Activated CD8-positive, alpha-beta T cell treated with anti-CD3 and anti-CD28 coated beads for 36 hours (primary cell): Measurements from ENCODE around the gene TTC33. TPM values are rescaled to one million over a fixed set of nuclear protein-coding genes. Genes with fewer than 3 reads are reported as not detected.
A peak's percentile ranks its signal among the peaks of the same experiment; 100 is the strongest.

Source experiments
- ATAC-seq: fragments of 200-7000 bp; cut with Tn5 transposase; one replicate; pipeline ENCODE4 v1.10.0; 2021; ENCODE audit warnings: mild to moderate bottlenecking, moderate library complexity
- CTCF ChIA-PET: fragments of 350-600 bp; sonication (Branson Sonifier 250); formaldehyde crosslinking; loops from one replicate; lab custom pipeline; 2021; ENCODE audit warnings: antibody characterized with exemption; lab: Charles Lee
- POLR2A ChIA-PET: fragments of 350-600 bp; sonication (Branson Sonifier 250); formaldehyde crosslinking; loops from one replicate; lab custom pipeline; 2021; ENCODE audit warnings: antibody characterized with exemption; lab: Charles Lee
- DNase-seq: peaks from one replicate; pipeline ENCODE4 v3.0.0-alpha.2; 2020
- H3K27ac Mint-ChIP-seq: one replicate; pipeline ENCODE4 v1.8.0; 2021; ENCODE audit warnings: mild to moderate bottlenecking, mixed read lengths
- H3K27me3 Mint-ChIP-seq: one replicate; pipeline ENCODE4 v1.8.0; 2021; ENCODE audit warnings: mixed read lengths
- H3K36me3 Mint-ChIP-seq: one replicate; pipeline ENCODE4 v1.8.0; 2021; ENCODE audit warnings: low read depth, mixed read lengths
- H3K4me1 Mint-ChIP-seq: one replicate; pipeline ENCODE4 v1.8.0; 2021; ENCODE audit warnings: low read depth, mixed read lengths
- H3K4me3 Mint-ChIP-seq: one replicate; pipeline ENCODE4 v1.8.0; 2021; ENCODE audit warnings: mild to moderate bottlenecking, moderate library complexity, mixed read lengths
- H3K9me3 Mint-ChIP-seq: one replicate; pipeline ENCODE4 v1.8.0; 2021; ENCODE audit warnings: mixed read lengths
- CTCF ChIP-seq: fragments of 200-600 bp; IDR thresholded peaks from one replicate; pipeline ENCODE4 v1.8.0; 2022; ENCODE audit warnings: antibody characterized with exemption, mild to moderate bottlenecking
- intact Hi-C: fragments of 100-400 bp; cut with micrococcal nuclease; formaldehyde crosslinking; loops from one replicate; pipeline ENCODE4 v1.10.0; 2022
- total RNA-seq, 2 experiments: library from RNA; stranded (reverse); gene quantifications; one replicate each; pipeline ENCODE4 v1.2.3, GENCODE V29; 2021

The TTC33 gene
- total RNA-seq, 2 experiments from 2014 or later, result 21.4 to 21.5 TPM

GRCh38 chr5:40587376-40587775, 168.4 kb downstream of the TTC33 start:
- ATAC-seq (no peak), DNase-seq (no peak)
- H3K27me3 Mint-ChIP-seq, result no peaks in the 10 kb centered on the region
- CTCF ChIA-PET, result no interaction called here
- no peak overlapping the region for H3K27ac Mint-ChIP-seq
- H3K36me3 Mint-ChIP-seq, result no peaks in the 10 kb centered on the region
- intact Hi-C loops, result no loop called here
- peaks cover 7% of the 10 kb centered on the region for H3K9me3 Mint-ChIP-seq
- H3K4me3 Mint-ChIP-seq, result no peak overlapping the region
- H3K4me1 Mint-ChIP-seq, result peaks cover 22% of the 10 kb centered on the region
- POLR2A ChIA-PET, result no interaction called here
- no peak for TF ChIP-seq CTCF

- no peak for DNase-seq
- intact Hi-C loops, result no loop called here
- TF ChIP-seq CTCF, result no peak
- peak; percentile 37 for ATAC-seq
- H3K27ac Mint-ChIP-seq, result peak overlapping the region; percentile 15
- no peaks in the 10 kb centered on the region for H3K36me3 Mint-ChIP-seq
- CTCF ChIA-PET, result interaction anchor here (2.2 kb wide), 1 partner anchor 17 kb away, joined by 6 read pairs; no protein-coding TSS in a partner anchor
- peaks cover 16% of the 10 kb centered on the region for H3K4me1 Mint-ChIP-seq
- no peak overlapping the region for H3K4me3 Mint-ChIP-seq
- H3K9me3 Mint-ChIP-seq, result peaks cover 7% of the 10 kb centered on the region
- H3K27me3 Mint-ChIP-seq, result no peaks in the 10 kb centered on the region
- POLR2A ChIA-PET, result interaction anchor here (0.9 to 1.1 kb wide), 2 partner anchors 34 to 96 kb away, joined by 3 read pairs; no protein-coding TSS in a partner anchor
Observed at GRCh38 chr5:40585537-40586267, 170.1 kb downstream of the TTC33 start.

- Mint-ChIP-seq H3K27me3 (no peaks in the 10 kb centered on the region), H3K9me3 (peaks cover 3% of the 10 kb centered on the region), H3K4me1 (peaks cover 29% of the 10 kb centered on the region), H3K27ac (no peak overlapping the region), H3K36me3 (no peaks in the 10 kb centered on the region), H3K4me3 (no peak overlapping the region)
- POLR2A ChIA-PET, result no interaction called here
- TF ChIP-seq CTCF, result no peak
- intact Hi-C loops, result no loop called here
- ATAC-seq (no peak), DNase-seq (no peak)
- CTCF ChIA-PET, result interaction anchor here (1.4 kb wide), 1 partner anchor 30 kb away, joined by 3 read pairs; no protein-coding TSS in a partner anchor
Observed at GRCh38 chr5:40584054-40584453, 171.7 kb downstream of the TTC33 start.

- ChIA-PET POLR2A (interaction anchor here (0.5 to 1.3 kb wide), 2 partner anchors 100 to 102 kb away, joined by 4 to 6 read pairs; no protein-coding TSS in a partner anchor), CTCF (interaction anchor here (1.0 to 1.1 kb wide), 2 partner anchors 105 to 107 kb away, joined by 3 read pairs; no protein-coding TSS in a partner anchor)
- DNase-seq (peak; percentile 84), ATAC-seq (peak; percentile 90)
- no peaks in the 10 kb centered on the region for H3K27me3 Mint-ChIP-seq
- no peaks in the 10 kb centered on the region for H3K9me3 Mint-ChIP-seq
- TF ChIP-seq CTCF, result no peak
- H3K4me3 Mint-ChIP-seq, result peak overlapping the region; percentile 64
- intact Hi-C loops, result loop anchor here (1.0 to 10.0 kb wide), 6 partner anchors 34 to 631 kb away; partner anchors contain the start of gene PTGER4
- peak overlapping the region; percentile 84 for H3K27ac Mint-ChIP-seq
- no peaks in the 10 kb centered on the region for H3K36me3 Mint-ChIP-seq
- peaks cover 38% of the 10 kb centered on the region for H3K4me1 Mint-ChIP-seq
Observed at GRCh38 chr5:40578501-40579451, 177.0 kb downstream of the TTC33 start.
